HUES6 (cell line): ENCODE data around the gene TUBE1.

Experiments
- H3K27ac ChIP-seq: 2 replicates; pipeline ENCODE4 v1.7.0; 2013; ENCODE audit warnings: low read depth, mild to moderate bottlenecking, low read length, inconsistent platforms
- H3K27me3 ChIP-seq: 2 replicates; pipeline ENCODE4 v1.6.1; 2013; ENCODE audit warnings: low read length; ENCODE audit not compliant: control insufficient read depth, insufficient read depth
- H3K36me3 ChIP-seq: 2 replicates; pipeline ENCODE4 v1.6.1; 2013; ENCODE audit warnings: low read length; ENCODE audit not compliant: control insufficient read depth, insufficient read depth
- H3K4me1 ChIP-seq: 2 replicates; pipeline ENCODE4 v1.6.1; 2013; ENCODE audit warnings: low read length; ENCODE audit not compliant: control insufficient read depth, insufficient read depth
- H3K4me3 ChIP-seq: 2 replicates; pipeline ENCODE4 v1.5.1; 2013; ENCODE audit warnings: low read depth, low read length
- H3K9ac ChIP-seq: one replicate; pipeline ENCODE4 v1.6.1; 2013; ENCODE audit warnings: mild to moderate bottlenecking, low read length
- H3K9me3 ChIP-seq: 2 replicates; pipeline ENCODE4 v1.6.1; 2013; ENCODE audit warnings: low read depth, low read length; ENCODE audit not compliant: control insufficient read depth, insufficient read depth

Gene TUBE1

GRCh38 chr6:112036088-112036637 lies 51.1 kb downstream of the TUBE1 start:
- Histone ChIP-seq H3K9ac (no peak overlapping the region), H3K9me3 (no peaks in the 10 kb centered on the region), H3K27ac (no peak overlapping the region), H3K4me3 (no peak overlapping the region), H3K27me3 (peaks cover 11% of the 10 kb centered on the region; the same call in 1 of the 2 replicates), H3K4me1 (peaks cover 14% of the 10 kb centered on the region), H3K36me3 (no peaks in the 10 kb centered on the region)

GRCh38 chr6:112034616-112034995 lies 52.7 kb downstream of the TUBE1 start:
- H3K27ac ChIP-seq: no peak overlapping the region

GRCh38 chr6:112033791-112034615 lies 53.3 kb downstream of the TUBE1 start:
- no peak overlapping the region for H3K4me3 ChIP-seq
- H3K27ac ChIP-seq: no peak overlapping the region
- H3K9me3 ChIP-seq: no peaks in the 10 kb centered on the region
- H3K4me1 ChIP-seq: peaks cover 10% of the 10 kb centered on the region
- H3K27me3 ChIP-seq: peaks cover 11% of the 10 kb centered on the region; the same call in 1 of the 2 replicates
- no peak overlapping the region for H3K9ac ChIP-seq
- H3K36me3 ChIP-seq: no peaks in the 10 kb centered on the region

More at GRCh38 chr6:112034616-112034995, 52.7 kb downstream of the TUBE1 start:
- Histone ChIP-seq H3K9me3 (no peaks in the 10 kb centered on the region), H3K9ac (no peak overlapping the region), H3K4me3 (no peak overlapping the region), H3K4me1 (peaks cover 10% of the 10 kb centered on the region), H3K36me3 (no peaks in the 10 kb centered on the region), H3K27me3 (peaks cover 11% of the 10 kb centered on the region; the same call in 1 of the 2 replicates)

- no peak overlapping the region for H3K27ac ChIP-seq
- no peak overlapping the region for H3K9ac ChIP-seq
- no peaks in the 10 kb centered on the region for H3K9me3 ChIP-seq
- H3K4me3 ChIP-seq: no peak overlapping the region
- H3K27me3 ChIP-seq: peaks cover 11% of the 10 kb centered on the region; the same call in 1 of the 2 replicates
- no peaks in the 10 kb centered on the region for H3K36me3 ChIP-seq
- peaks cover 3% of the 10 kb centered on the region for H3K4me1 ChIP-seq
Observed at GRCh38 chr6:112032728-112033127, 54.6 kb downstream of the TUBE1 start.

- Histone ChIP-seq H3K4me1 (peaks cover 3% of the 10 kb centered on the region), H3K36me3 (no peaks in the 10 kb centered on the region), H3K4me3 (no peak overlapping the region), H3K9ac (no peak overlapping the region), H3K9me3 (no peaks in the 10 kb centered on the region), H3K27ac (no peak overlapping the region), H3K27me3 (peaks cover 11% of the 10 kb centered on the region; the same call in 1 of the 2 replicates)
Observed at GRCh38 chr6:112031960-112032359, 55.3 kb downstream of the TUBE1 start.

GRCh38 chr6:112030961-112031660 lies 56.2 kb downstream of the TUBE1 start:
- no peak overlapping the region for H3K9ac ChIP-seq
- H3K4me3 ChIP-seq: no peak overlapping the region
- no peaks in the 10 kb centered on the region for H3K36me3 ChIP-seq
- H3K27me3 ChIP-seq: peaks cover 11% of the 10 kb centered on the region; the same call in 1 of the 2 replicates
- peaks cover 3% of the 10 kb centered on the region for H3K4me1 ChIP-seq
- no peak overlapping the region for H3K27ac ChIP-seq
- H3K9me3 ChIP-seq: no peaks in the 10 kb centered on the region

GRCh38 chr6:112030206-112030960 lies 56.9 kb downstream of the TUBE1 start:
- H3K4me1 ChIP-seq: peaks cover 3% of the 10 kb centered on the region

GRCh38 chr6:112029045-112029822 lies 58.0 kb downstream of the TUBE1 start:
- Histone ChIP-seq H3K27me3 (peaks cover 11% of the 10 kb centered on the region; the same call in 1 of the 2 replicates), H3K4me3 (no peak overlapping the region), H3K27ac (no peak overlapping the region), H3K36me3 (no peaks in the 10 kb centered on the region), H3K4me1 (peaks cover 3% of the 10 kb centered on the region), H3K9me3 (peaks cover 3% of the 10 kb centered on the region; the same call in 1 of the 2 replicates), H3K9ac (no peak overlapping the region)

More at GRCh38 chr6:112030206-112030960, 56.9 kb downstream of the TUBE1 start:
- Histone ChIP-seq H3K27ac (no peak overlapping the region), H3K9me3 (no peaks in the 10 kb centered on the region), H3K9ac (no peak overlapping the region), H3K4me3 (no peak overlapping the region), H3K36me3 (no peaks in the 10 kb centered on the region), H3K27me3 (peaks cover 11% of the 10 kb centered on the region; the same call in 1 of the 2 replicates)

GRCh38 chr6:112027942-112028674 lies 59.2 kb downstream of the TUBE1 start:
- Histone ChIP-seq H3K36me3 (no peaks in the 10 kb centered on the region), H3K27me3 (peaks cover 6% of the 10 kb centered on the region; the same call in 1 of the 2 replicates), H3K9ac (no peak overlapping the region), H3K4me3 (no peak overlapping the region), H3K4me1 (no peaks in the 10 kb centered on the region), H3K27ac (no peak overlapping the region), H3K9me3 (peaks cover 12% of the 10 kb centered on the region)
